Gastroesophageal sphincter (tissue), 3 donors: Measurements from ENCODE around the gene IL10RA.

Experiments
- CTCF ChIP-seq, 4 experiments: fragments of 200-600 bp in 2 of 4; fragments of 450-650 bp in 2 of 4; sonication (generic) in 1 of 4; IDR thresholded peaks; one replicate each; pipeline ENCODE4 v1.5.1; 2017 to 2019; ENCODE audit warnings: antibody characterized with exemption in 4 of 4, mild to moderate bottlenecking in 2 of 4, moderate library complexity in 2 of 4
- EP300 ChIP-seq: sonication (generic); formaldehyde crosslinking; IDR thresholded peaks from one replicate; pipeline ENCODE4 v1.6.1; 2017; ENCODE audit warnings: antibody characterized with exemption, mild to moderate bottlenecking
- POLR2A ChIP-seq, 2 donors: fragments of 450-650 bp; IDR thresholded peaks; one replicate each; pipeline ENCODE4 v1.6.1; 2017; ENCODE audit warnings: antibody characterized with exemption in 2 of 2, mild to moderate bottlenecking in 2 of 2, moderate library complexity in 1 of 2
- POLR2AphosphoS5 ChIP-seq: sonication (generic); formaldehyde crosslinking; IDR thresholded peaks from one replicate; pipeline ENCODE4 v1.6.1; 2017; ENCODE audit warnings: antibody characterized with exemption

GRCh38 chr11:118000067-118000849, 14.1 kb downstream of the IL10RA start:
- TF ChIP-seq CTCF (IDR thresholded peaks at IDR 0.05), result no peak
- no peak for TF ChIP-seq POLR2A (IDR thresholded peaks at IDR 0.05)
- no peak for TF ChIP-seq POLR2AphosphoS5
- no peak for TF ChIP-seq EP300
